ENCODE data around the gene DTX3L. TPM values are rescaled to one million over a fixed set of nuclear protein-coding genes. Genes with fewer than 3 reads are reported as not detected.

Gene DTX3L
- total and polyA plus RNA-seq, 2 of the 13 experiments (the other 11 are each of a cell fraction or from before 2014, with no cell fraction given), result 2.5 to 10.9 TPM

- no peak for TF ChIP-seq SRSF9 (IDR thresholded peaks at IDR 0.05; ENCODE audit: borderline replicate concordance, insufficient read depth, low read depth, low read length, poor library complexity, severe bottlenecking)
- TF ChIP-seq IKZF5 (CRISPR knock-in tag; IDR thresholded peaks at IDR 0.05), result peak; percentile 31; the same call in 1 of the 2 replicates
- no peak for TF ChIP-seq THAP7 (CRISPR knock-in tag; IDR thresholded peaks at IDR 0.05)
- no peak for TF ChIP-seq REPIN1 (CRISPR knock-in tag; IDR thresholded peaks at IDR 0.05; ENCODE audit: borderline replicate concordance, low read depth)
- no peak for TF ChIP-seq MLXIP (CRISPR knock-in tag; IDR thresholded peaks at IDR 0.05; ENCODE audit: borderline replicate concordance)
- peak; percentile 66 for TF ChIP-seq PAXIP1 (CRISPR knock-in tag; conservative IDR thresholded peaks at IDR 0.05)
- no peak for TF ChIP-seq SYNCRIP (IDR thresholded peaks at IDR 0.05; ENCODE audit: insufficient read depth, low read depth, low read length)
- TF ChIP-seq TMF1 (CRISPR knock-in tag; IDR thresholded peaks at IDR 0.05; ENCODE audit: low read depth), result no peak
- no peak for TF ChIP-seq ZMYM2 (CRISPR knock-in tag; IDR thresholded peaks at IDR 0.05)
- TF ChIP-seq ZNF510 (CRISPR knock-in tag; IDR thresholded peaks at IDR 0.05; ENCODE audit: low read depth), result no peak
- no peak for TF ChIP-seq ZFP90 (CRISPR knock-in tag; IDR thresholded peaks at IDR 0.05; ENCODE audit: borderline replicate concordance)
- TF ChIP-seq ZNF772 (CRISPR knock-in tag; IDR thresholded peaks at IDR 0.05), result no peak; the same call in 1 of the 2 replicates
- TF ChIP-seq ZNF850 (CRISPR knock-in tag; conservative IDR thresholded peaks at IDR 0.05), result no peak
- no peak for TF ChIP-seq ZNF556 (CRISPR knock-in tag; IDR thresholded peaks at IDR 0.05; ENCODE audit: borderline replicate concordance)
- TF ChIP-seq ZNF615 (CRISPR knock-in tag; IDR thresholded peaks at IDR 0.05; ENCODE audit: borderline replicate concordance), result no peak
- TF ChIP-seq ZNF629 (CRISPR knock-in tag; conservative IDR thresholded peaks at IDR 0.05), result no peak
- no peak for TF ChIP-seq SMARCC2 (IDR thresholded peaks at IDR 0.05)
- peak; percentile 60 for TF ChIP-seq SALL1 (CRISPR knock-in tag; IDR thresholded peaks at IDR 0.05)
- TF ChIP-seq DMAP1 (CRISPR knock-in tag; IDR thresholded peaks at IDR 0.05), result no peak
- no peak for TF ChIP-seq NFKBIZ (CRISPR knock-in tag; IDR thresholded peaks at IDR 0.05)
- TF ChIP-seq ZNF501 (CRISPR knock-in tag; IDR thresholded peaks at IDR 0.05), result peak; percentile 43; the same call in 1 of the 2 replicates
- TF ChIP-seq MEIS2 (CRISPR knock-in tag; IDR thresholded peaks at IDR 0.05), result 0 out of 2 replicates have a peak, but pooled peaks have one; percentile 43
- TF ChIP-seq ZNF547 (CRISPR knock-in tag; IDR thresholded peaks at IDR 0.05), result no peak
These were observed 8.8 kb downstream of the DTX3L start (continued) for GRCh38 chr3:122572940-122573412.

Measured in HepG2 (cell line).